Activated naive CD8-positive, alpha-beta T cell treated with anti-CD3 and anti-CD28 coated beads, Interleukin-2, amount 10 ng/mL, durations not matched to agents 7 days and 5 days (primary cell): ENCODE data around the gene ADCY5. TPM values are rescaled to one million over a fixed set of nuclear protein-coding genes. Genes with fewer than 3 reads are reported as not detected.
"Not testable (repeated sequence)": the region's sequence is repeated elsewhere in the genome, so short reads cannot be mapped to it uniquely, and the experiment has no call there.

Experiments used
- ATAC-seq: fragments of 150-1000 bp; cut with Tn5 transposase; one replicate; pipeline ENCODE4 v1.10.0; 2021; ENCODE audit warnings: low read depth, moderate library complexity
- POLR2A ChIA-PET: fragments of 350-600 bp; sonication (Branson Sonifier 250); formaldehyde crosslinking; loops from one replicate; lab custom pipeline; 2021; ENCODE audit warnings: antibody characterized with exemption; lab: Charles Lee
- DNase-seq: peaks from one replicate; pipeline ENCODE4 v3.0.0; 2021
- H3K27ac Mint-ChIP-seq: one replicate; pipeline ENCODE4 v1.8.0; 2022; ENCODE audit warnings: mild to moderate bottlenecking, mixed read lengths
- H3K27me3 Mint-ChIP-seq: one replicate; pipeline ENCODE4 v1.8.0; 2022; ENCODE audit warnings: mild to moderate bottlenecking, moderate library complexity, mixed read lengths
- H3K36me3 Mint-ChIP-seq: one replicate; pipeline ENCODE4 v1.8.0; 2021; ENCODE audit warnings: mild to moderate bottlenecking, mixed read lengths
- H3K4me1 Mint-ChIP-seq: one replicate; pipeline ENCODE4 v1.8.0; 2021; ENCODE audit warnings: mixed read lengths
- H3K4me3 Mint-ChIP-seq: one replicate; pipeline ENCODE4 v1.8.0; 2022; ENCODE audit warnings: mild to moderate bottlenecking, moderate library complexity, mixed read lengths
- H3K9me3 Mint-ChIP-seq: one replicate; pipeline ENCODE4 v1.8.0; 2021; ENCODE audit warnings: mixed read lengths
- total RNA-seq, 2 experiments: library from RNA; stranded (reverse); gene quantifications; one replicate each; pipeline ENCODE4 v1.2.3, GENCODE V29; 2021

Gene ADCY5
- total RNA-seq, 2 experiments from 2014 or later, result not detected

DNA sequence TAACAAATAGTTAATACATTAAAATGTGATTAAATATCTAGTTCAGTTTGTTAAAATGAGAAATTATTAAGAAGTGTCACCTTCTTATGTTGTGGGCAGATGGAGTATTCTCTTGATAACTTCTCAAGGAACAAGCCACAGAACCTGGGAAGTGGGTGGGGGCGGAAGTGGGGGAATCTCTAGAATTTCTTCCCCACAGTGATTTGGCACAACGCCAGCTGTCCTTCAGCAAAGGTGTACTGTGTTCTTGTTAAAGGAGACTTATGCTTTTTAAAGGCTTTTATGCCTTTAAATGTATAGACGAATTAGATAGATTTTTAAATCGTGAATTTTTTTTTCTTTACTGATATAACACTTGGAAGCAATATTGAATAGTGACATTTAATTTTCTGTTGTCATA, 204.8 kb downstream of the ADCY5 start:
- Mint-ChIP-seq H3K4me3 (no peak overlapping the region), H3K9me3 (no peaks in the 10 kb centered on the region), H3K4me1 (peaks cover 7% of the 10 kb centered on the region), H3K27ac (no peak overlapping the region), H3K36me3 (peaks cover 37% of the 10 kb centered on the region), H3K27me3 (no peaks in the 10 kb centered on the region)
- DNase-seq (no peak), ATAC-seq (no peak)
- POLR2A ChIA-PET, result no interaction called here

- POLR2A ChIA-PET, result no interaction called here
- ATAC-seq, result no peak
- H3K4me1 Mint-ChIP-seq, result peaks cover 7% of the 10 kb centered on the region
- no peak overlapping the region for H3K4me3 Mint-ChIP-seq
- DNase-seq, result no peak
- no peaks in the 10 kb centered on the region for H3K9me3 Mint-ChIP-seq
- no peaks in the 10 kb centered on the region for H3K27me3 Mint-ChIP-seq
- H3K36me3 Mint-ChIP-seq, result peaks cover 40% of the 10 kb centered on the region
- H3K27ac Mint-ChIP-seq, result no peak overlapping the region
Measured at GRCh38 chr3:123239756-123240155, 209.1 kb downstream of the ADCY5 start.

DNA sequence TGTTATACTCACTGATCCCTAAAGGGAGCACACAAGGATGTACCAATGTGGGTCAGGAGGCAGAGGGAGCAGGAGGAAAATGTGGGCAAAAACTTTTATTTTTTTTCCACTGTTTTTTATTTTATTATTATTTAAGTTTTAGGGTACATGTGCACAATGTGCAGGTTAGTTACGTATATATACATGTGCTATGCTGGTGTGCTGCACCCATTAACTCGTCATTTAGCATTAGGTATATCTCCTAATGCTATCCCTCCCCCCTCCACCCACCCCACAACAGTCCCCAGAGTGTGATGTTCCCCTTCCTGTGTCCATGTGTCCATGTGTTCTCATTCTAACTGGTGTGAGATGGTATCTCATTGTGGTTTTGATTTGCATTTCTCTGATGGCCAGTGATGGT, 209.7 kb downstream of the ADCY5 start:
- H3K27ac Mint-ChIP-seq, H3K27me3 Mint-ChIP-seq: not testable (repeated sequence)
- peaks cover 42% of the 10 kb centered on the region for H3K36me3 Mint-ChIP-seq

DNA sequence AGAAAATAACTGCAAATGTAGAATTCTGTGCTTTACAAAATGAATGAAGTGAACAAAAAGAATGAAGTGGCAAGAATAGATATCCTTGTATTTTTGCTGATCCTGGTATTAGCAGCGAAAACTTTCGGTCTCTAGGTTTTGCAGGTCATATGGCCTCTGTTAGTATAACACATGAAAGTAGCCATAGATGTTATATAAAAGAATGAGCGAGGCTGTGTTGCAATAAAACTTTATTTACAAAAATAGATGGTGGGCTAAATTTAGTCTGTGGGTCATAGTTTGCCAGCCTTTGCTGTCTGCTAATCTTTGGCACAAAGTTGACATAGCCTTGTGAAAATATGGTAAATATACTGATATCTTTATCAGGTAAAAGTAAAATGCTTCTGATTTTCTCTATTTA, 212.0 kb downstream of the ADCY5 start:
- POLR2A ChIA-PET, result no interaction called here
- no peak for ATAC-seq

More for the DNA sequence above, 209.7 kb downstream of the ADCY5 start:
- DNase-seq, H3K9me3 Mint-ChIP-seq, H3K4me1 Mint-ChIP-seq, H3K4me3 Mint-ChIP-seq, ATAC-seq, POLR2A ChIA-PET: not testable (repeated sequence)

More for the DNA sequence above, 212.0 kb downstream of the ADCY5 start:
- DNase-seq, result no peak
- Mint-ChIP-seq H3K9me3 (no peaks in the 10 kb centered on the region), H3K27ac (no peak overlapping the region), H3K4me3 (no peak overlapping the region), H3K27me3 (no peaks in the 10 kb centered on the region), H3K4me1 (peaks cover 4% of the 10 kb centered on the region), H3K36me3 (peaks cover 47% of the 10 kb centered on the region)

Other genes with a start within 250 kb of the ADCY5 start
- 10 to 100 TPM; 13.3 to 21.4 TPM for gene SEC22A, start 247.1 kb downstream of the ADCY5 start, total RNA-seq
- 10 to 100 TPM; 19.3 to 21.9 TPM for gene HACD2, start 136.0 kb upstream of the ADCY5 start, total RNA-seq